NOMO-1 treated with DMSO at 0.1 percent for 48 hours (cell line): Measurements from ENCODE around the gene AUTS2.
A peak's percentile ranks its signal among the peaks of the same experiment; 100 is the strongest.

Experiments used
- DNase-seq: peaks from one replicate; lab custom pipeline; 2025; ENCODE audit not compliant: unreplicated experiment; lab: John Stamatoyannopoulos, UW

The AUTS2 gene

GRCh38 chr7:70660154-70660818 lies 1062.0 kb downstream of the AUTS2 start:
- DNase-seq = no peak

DNA sequence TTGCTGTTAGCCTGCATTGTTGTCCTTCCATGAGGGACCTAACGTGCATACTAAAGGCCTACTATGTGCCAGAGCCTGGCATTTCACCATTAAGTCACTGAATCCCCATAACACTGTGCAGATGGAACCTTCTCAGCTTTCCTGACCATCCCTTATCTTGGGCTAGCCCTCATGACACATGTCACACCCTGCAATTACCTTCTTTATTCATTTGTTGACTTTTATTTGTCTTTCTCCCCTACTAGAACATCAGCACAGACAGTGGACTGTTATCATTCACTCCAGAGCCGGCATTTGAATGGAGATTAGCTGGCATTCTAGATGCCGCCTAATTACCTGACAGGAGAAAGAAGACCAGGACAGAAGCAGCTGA lies 1062.5 kb downstream of the AUTS2 start:
- no peak for DNase-seq

- DNase-seq = no peak
Measured at GRCh38 chr7:70663680-70664079, 1065.4 kb downstream of the AUTS2 start.

DNA sequence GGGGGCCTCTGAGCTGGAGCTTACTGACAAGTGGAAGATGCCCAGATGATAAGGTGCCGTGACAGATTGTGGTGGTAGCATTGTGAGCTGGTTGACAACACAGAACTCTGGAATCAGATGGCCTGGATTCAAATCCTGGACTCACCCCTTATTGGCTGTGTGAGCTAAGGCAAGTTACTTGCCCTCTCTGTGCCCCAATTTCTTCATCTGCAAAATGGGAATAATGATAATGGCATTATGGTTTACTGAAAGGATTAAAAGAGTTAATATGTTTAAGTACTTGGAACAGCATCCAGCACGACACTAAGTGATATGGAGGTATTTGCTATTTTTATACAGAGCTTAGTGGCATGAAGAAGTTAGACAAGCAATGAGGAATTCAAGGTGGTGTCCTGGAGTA lies 1067.7 kb downstream of the AUTS2 start:
- DNase-seq = no peak

DNA sequence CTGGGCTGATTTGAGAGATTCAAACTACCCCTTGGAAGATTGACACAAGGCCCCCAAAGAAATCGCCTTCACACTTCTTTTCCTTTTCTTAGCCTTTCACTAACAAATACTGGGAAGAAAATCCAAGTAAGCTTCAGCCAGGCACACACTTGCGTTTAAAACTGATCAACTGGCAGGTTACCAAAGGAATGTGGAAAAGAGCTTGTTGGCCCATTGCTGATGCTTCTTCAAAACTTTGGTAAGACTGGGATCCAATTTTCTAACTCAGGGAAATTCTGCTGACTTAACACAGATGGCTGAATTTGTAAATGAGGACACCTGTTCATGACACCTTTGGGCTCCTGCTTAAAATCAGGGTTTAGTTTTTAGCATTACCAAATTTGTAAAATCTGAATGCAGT lies 1069.1 kb downstream of the AUTS2 start:
- DNase-seq = no peak

- no peak for DNase-seq
Measured at GRCh38 chr7:70668606-70669358, 1070.5 kb downstream of the AUTS2 start.

DNA sequence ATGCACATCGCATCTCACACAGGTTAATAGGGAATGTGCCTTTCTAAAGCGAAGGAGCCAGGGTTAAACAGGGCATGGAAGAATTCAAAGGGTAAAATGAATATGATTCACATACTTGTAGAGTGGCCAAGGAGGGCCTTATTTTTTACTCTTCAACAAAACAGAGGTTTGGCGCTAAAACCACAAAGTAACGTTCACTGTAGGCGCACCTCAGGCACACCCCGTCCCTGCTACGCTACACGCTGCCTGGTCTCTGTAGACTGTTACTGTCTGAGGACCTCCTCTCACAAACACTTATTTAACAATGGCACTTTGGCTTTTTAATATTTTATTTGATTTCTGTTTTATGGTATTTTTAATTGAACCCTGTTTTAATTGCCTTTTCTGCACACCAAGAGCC lies 1071.6 kb downstream of the AUTS2 start:
- DNase-seq = no peak

- no peak for DNase-seq
Measured at GRCh38 chr7:70670288-70670687, 1072.0 kb downstream of the AUTS2 start.

GRCh38 chr7:70673778-70674570 lies 1075.7 kb downstream of the AUTS2 start:
- no peak for DNase-seq

- no peak for DNase-seq
Measured at GRCh38 chr7:70674571-70675010, 1076.3 kb downstream of the AUTS2 start.

- no peak for DNase-seq
Measured at GRCh38 chr7:70676243-70676642, 1078.0 kb downstream of the AUTS2 start.

DNA sequence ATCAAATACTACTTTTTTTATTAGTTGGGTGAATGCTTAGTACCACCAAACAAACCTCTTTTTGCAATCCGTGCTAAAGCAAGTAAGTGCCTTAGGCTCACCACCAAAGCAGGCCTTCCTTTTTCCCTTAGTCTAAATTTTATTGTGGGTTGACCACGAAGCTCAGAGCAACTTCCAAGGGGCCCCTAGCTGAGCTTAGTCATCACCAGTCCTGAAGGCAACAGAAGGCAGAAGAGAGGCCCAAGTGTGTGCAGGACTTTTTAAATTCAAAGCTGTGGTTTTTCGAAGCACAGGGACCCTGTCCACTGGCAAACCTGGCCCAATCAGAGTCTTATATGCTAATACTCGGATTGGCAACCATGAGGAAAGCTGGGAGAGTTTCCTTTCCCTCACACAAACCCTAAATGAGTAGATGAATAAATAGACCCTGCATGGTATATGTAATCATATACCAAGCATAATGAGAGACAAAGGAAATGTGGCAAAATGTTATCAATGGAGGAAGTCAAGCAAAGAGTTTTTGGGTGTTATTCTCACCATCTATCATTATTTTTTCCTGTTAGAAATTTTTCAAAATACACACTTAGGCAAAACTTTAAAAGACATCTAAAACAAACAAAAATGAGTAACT lies 1080.5 kb downstream of the AUTS2 start:
- DNase-seq = peak; percentile 89

DNA sequence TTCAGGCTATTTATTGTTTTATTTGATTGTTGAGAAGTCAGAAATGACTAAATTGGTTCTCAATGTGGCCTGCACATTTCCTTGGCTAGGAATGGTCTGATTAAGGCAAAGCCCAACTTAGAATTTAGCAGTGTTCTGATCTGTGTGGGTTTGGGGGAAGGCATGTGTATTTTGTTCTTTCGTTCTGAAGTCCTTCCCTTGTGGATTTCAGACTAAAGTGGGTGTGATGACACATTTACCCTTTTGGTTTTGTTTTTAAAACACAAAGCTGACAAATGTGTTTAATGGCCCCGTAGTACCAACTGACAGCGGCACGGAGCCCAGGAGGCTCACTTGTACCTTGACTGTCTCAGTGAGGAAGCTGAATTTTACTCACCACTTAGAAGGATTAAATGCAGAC lies 1081.4 kb downstream of the AUTS2 start:
- no peak for DNase-seq

DNA sequence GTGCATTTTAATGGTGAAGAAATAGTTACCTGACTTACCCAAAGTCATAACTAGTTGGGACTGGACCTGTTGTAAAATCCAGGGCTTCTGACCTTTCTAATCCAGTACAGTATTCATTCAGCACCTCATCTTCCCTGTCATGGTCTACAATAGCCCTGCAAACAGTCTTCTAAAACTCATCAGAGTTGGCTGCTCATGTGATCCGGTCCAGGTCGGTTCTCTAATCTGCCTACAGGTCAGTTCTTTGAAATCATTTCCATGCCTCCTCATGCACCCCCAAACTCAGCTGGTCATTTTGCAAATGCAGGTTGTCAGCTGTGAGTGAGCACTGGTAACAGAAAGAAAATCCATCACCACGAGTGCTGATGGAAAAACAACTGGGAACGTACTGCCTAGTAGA lies 1082.0 kb downstream of the AUTS2 start:
- no peak for DNase-seq

- no peak for DNase-seq
Measured at GRCh38 chr7:70680743-70681468, 1082.6 kb downstream of the AUTS2 start.

- no peak for DNase-seq
Measured at GRCh38 chr7:70681469-70682350, 1083.4 kb downstream of the AUTS2 start.

DNA sequence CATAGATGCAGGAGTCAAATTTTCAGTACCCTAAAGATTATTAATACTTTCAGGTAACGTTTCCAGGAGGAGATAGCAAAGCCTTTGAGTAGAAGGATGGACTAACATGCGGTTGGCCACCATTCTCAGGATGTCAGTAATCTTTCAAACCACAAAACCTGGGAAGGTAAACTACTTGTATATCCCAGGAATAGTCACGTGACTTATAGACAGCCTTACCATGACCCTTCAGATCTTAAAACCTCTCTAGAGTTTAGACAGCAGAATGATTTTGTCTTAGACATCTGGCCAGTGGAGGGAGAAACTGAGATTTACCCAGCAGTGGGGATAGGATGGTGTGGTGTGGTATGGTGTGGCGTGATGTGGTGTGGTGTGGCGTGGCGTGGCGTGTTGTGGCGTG lies 1085.9 kb downstream of the AUTS2 start:
- DNase-seq = no peak

GRCh38 chr7:70693321-70693685 lies 1095.0 kb downstream of the AUTS2 start:
- no peak for DNase-seq

GRCh38 chr7:70693686-70694433 lies 1095.6 kb downstream of the AUTS2 start:
- peak; percentile 22 for DNase-seq
